Cardiac muscle cell (in vitro differentiated cells and primary cell): ENCODE data around the gene CGNL1. TPM values are rescaled to one million over a fixed set of nuclear protein-coding genes. Genes with fewer than 3 reads are reported as not detected.

ENCODE experiments used
- DNase-seq, 2 donors: peaks; one replicate each; pipeline versions ENCODE4 v3.0.0 to v3.0.0-alpha.2; 2010 to 2017; ENCODE audit warnings: low read depth in 1 of 2, low spot score in 1 of 2
- H3K27ac ChIP-seq: fragments of 200-600 bp; sonication (generic); 2 replicates; pipeline ENCODE4 v1.5.1; 2016
- H3K27me3 ChIP-seq: fragments of 200-600 bp; sonication (generic); 2 replicates; pipeline ENCODE4 v1.6.0; 2016; ENCODE audit warnings: control low read depth
- H3K36me3 ChIP-seq: fragments of 200-600 bp; sonication (generic); 2 replicates; pipeline ENCODE4 v1.5.1; 2016; ENCODE audit warnings: control low read depth
- H3K4me1 ChIP-seq: fragments of 200-600 bp; sonication (generic); 2 replicates; pipeline ENCODE4 v1.8.1; 2017; ENCODE audit warnings: low read depth, mild to moderate bottlenecking, mixed run types
- H3K4me3 ChIP-seq: fragments of 200-600 bp; sonication (generic); 2 replicates; pipeline ENCODE4 v1.5.1; 2016; ENCODE audit warnings: mild to moderate bottlenecking
- H3K9me3 ChIP-seq: fragments of 200-600 bp; sonication (generic); 2 replicates; pipeline ENCODE4 v1.5.1; 2017; ENCODE audit warnings: low read depth, mild to moderate bottlenecking, control low read depth
- polyA plus RNA-seq: library from polyadenylated mRNA; unstranded; fragments of >200 nt; fragmentation: Nextera tagmentation; extraction: Ambion mirVana; gene quantifications from 2 replicates; pipeline ENCODE4 v1.2.1, GENCODE V29; 2016
- total RNA-seq: library from RNA; depleted of rRNA; stranded (reverse); fragments of >200 nt; gene quantifications from 2 replicates; pipeline ENCODE4 v1.2.3, GENCODE V29; 2016
- TF ChIP-seq, protein P1 (sequence below): IDR thresholded peaks from 2 replicates; pipeline ENCODE4 v1.5.1; 2012; ENCODE audit warnings: low read depth, mild to moderate bottlenecking, low read length

CGNL1 gene
- total and polyA plus RNA-seq, 2 experiments from 2014 or later = 62.9 to 134 TPM

DNA sequence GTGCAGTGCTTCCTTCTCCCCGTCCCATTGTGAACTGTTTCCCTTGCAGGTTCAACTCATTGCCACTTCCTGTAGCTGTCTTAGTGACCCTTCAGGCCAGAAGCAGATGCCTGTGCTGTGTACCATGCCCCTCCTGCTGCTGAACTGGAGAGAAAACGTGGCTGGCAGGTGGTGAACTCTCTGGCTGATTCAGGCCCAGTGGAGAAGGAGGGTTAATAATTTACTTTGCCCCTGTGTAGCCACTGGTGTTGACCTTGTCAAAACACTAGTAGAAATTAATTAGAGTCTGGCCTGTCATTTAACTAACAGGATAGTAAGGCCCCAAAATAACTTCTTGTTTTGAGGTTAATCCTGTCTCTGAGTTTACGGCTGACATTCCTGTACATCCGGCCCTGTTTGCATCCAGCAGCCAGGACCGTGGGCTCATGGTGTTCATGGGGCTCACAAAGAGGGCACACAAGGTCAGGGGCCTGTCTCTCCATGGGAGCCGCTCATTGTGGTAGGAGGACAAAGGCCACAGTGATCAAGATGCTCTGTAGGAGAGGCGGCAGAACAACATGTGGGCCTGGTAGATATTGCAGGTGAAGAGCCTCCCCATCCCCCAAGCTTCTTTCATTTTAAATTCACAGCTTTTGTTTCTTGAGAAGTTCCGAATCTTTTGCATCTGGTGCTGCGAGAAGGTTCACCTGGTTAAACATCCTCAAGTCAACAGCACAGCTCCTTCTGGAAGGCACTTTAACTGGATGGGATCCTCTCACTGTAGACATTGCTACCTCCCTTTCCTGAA is 101.6 kb downstream of the CGNL1 start:
- Histone ChIP-seq H3K9me3 (no peaks in the 10 kb centered on the region), H3K27me3 (no peaks in the 10 kb centered on the region), H3K27ac (peak overlapping the region; percentile 69), H3K4me3 (no peak overlapping the region), H3K4me1 (peaks cover 11% of the 10 kb centered on the region), H3K36me3 (peaks cover 2% of the 10 kb centered on the region)
- DNase-seq = no peak
- TF ChIP-seq, protein P1, sequence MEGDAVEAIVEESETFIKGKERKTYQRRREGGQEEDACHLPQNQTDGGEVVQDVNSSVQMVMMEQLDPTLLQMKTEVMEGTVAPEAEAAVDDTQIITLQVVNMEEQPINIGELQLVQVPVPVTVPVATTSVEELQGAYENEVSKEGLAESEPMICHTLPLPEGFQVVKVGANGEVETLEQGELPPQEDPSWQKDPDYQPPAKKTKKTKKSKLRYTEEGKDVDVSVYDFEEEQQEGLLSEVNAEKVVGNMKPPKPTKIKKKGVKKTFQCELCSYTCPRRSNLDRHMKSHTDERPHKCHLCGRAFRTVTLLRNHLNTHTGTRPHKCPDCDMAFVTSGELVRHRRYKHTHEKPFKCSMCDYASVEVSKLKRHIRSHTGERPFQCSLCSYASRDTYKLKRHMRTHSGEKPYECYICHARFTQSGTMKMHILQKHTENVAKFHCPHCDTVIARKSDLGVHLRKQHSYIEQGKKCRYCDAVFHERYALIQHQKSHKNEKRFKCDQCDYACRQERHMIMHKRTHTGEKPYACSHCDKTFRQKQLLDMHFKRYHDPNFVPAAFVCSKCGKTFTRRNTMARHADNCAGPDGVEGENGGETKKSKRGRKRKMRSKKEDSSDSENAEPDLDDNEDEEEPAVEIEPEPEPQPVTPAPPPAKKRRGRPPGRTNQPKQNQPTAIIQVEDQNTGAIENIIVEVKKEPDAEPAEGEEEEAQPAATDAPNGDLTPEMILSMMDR = no peak

DNA sequence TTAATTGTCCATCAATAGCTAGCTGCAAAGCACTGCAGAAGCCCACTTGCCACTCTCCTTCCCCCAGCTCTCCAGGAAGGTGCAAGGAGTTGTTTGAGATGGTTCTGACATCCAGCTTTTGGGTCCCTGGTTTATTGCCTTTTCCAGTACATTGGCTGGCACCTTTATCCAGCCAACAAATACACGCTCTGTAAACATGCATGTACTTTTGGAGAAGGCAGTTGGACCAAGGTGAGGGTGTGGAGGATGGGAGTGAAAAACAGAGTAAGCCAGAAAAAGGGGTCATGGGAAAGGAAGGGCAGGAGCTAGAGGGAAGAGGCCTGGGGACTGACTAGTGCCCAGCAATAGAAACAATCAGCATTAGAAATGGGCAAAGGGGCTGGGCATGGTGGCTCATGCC is 102.7 kb downstream of the CGNL1 start:
- peaks cover 11% of the 10 kb centered on the region for H3K4me1 ChIP-seq
- TF ChIP-seq, protein P1 = no peak
- no peak overlapping the region for H3K4me3 ChIP-seq
- H3K36me3 ChIP-seq = peaks cover 5% of the 10 kb centered on the region
- DNase-seq = no peak
- H3K27me3 ChIP-seq = no peaks in the 10 kb centered on the region
- H3K27ac ChIP-seq = no peak overlapping the region
- no peaks in the 10 kb centered on the region for H3K9me3 ChIP-seq

DNA sequence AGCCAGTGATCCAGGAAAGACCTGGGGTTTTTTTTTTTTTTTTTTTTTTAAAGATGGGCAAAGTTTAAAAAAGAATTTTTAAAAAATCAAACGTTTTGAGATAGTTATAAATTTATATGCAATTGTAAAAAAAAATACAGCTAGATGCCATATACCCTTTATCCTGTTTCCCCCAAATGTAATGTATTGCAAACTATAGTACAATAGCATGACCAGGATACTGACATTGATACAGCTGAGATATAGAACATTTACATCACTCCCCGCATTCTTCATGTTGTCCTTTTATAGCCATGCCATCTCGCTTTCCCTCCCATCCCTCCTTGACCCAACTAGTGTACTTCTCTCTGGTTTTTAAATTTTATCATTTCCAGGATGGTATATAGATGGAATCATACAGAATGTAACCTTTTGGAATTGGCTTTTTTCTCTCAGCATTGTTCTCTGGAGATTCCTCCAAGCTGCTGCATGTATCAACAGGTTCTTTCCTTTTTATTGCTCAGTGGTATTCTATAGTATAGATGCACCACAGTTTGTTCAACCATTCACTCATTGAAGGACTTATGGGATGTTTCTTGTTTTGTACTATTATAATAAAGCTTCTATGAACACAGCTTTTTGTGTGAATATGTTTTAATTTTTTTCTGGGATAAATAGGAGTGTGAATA is 104.9 kb downstream of the CGNL1 start:
- Histone ChIP-seq H3K27ac (no peak overlapping the region), H3K4me3 (no peak overlapping the region), H3K27me3 (no peaks in the 10 kb centered on the region), H3K4me1 (peaks cover 28% of the 10 kb centered on the region), H3K9me3 (no peaks in the 10 kb centered on the region), H3K36me3 (peaks cover 5% of the 10 kb centered on the region)
- DNase-seq = no peak
- TF ChIP-seq, protein P1 = no peak

DNA sequence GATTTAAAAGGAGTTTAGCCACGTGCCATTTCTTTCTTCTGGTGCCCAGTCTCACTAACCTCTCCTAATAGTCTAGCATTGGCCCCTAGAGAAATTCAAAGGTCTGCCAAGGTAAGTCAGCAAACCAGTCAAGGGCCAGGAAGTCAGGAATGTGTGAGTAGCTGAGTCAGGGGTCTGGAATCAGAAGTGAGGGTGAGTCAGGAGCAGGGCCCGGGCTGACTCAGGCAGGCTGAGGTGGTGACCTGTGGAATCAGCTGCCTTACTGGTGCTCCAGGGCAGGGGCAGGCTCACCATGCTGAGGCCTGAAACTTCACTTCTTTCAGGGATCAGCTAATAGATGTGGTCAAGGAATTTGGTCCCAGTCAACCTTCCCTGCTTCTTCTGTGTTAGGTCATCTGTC is 109.6 kb downstream of the CGNL1 start:
- Histone ChIP-seq H3K4me3 (no peak overlapping the region), H3K4me1 (peaks cover 40% of the 10 kb centered on the region), H3K27me3 (no peaks in the 10 kb centered on the region), H3K27ac (peak overlapping the region; percentile 50), H3K9me3 (no peaks in the 10 kb centered on the region), H3K36me3 (peaks cover 5% of the 10 kb centered on the region)
- DNase-seq = peak; percentile 39 to 72
- TF ChIP-seq, protein P1 = no peak

DNA sequence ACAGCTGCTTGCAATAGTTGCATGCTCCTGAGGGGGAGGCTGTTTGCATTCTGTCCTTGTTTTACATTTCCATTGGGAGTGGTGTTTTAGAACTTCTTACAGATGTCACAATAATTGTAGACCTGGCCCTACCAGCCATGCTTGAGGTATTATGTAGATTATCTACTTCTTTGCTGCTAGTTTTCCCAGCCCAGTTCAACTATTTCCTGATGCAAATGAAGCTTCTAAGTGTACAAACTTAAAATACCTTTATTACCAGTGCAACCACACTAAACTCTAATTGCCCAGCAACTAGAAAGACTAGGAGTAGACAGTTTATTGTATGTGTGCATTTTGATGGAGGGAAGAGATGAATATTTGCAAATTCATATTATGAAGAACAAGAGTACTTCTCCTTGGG is 110.5 kb downstream of the CGNL1 start:
- H3K27ac ChIP-seq = peak overlapping the region; percentile 15
- TF ChIP-seq, protein P1 = no peak

More for the DNA sequence above, 110.5 kb downstream of the CGNL1 start:
- no peaks in the 10 kb centered on the region for H3K27me3 ChIP-seq
- peaks cover 43% of the 10 kb centered on the region for H3K4me1 ChIP-seq
- H3K4me3 ChIP-seq = no peak overlapping the region
- no peak for DNase-seq
- no peaks in the 10 kb centered on the region for H3K9me3 ChIP-seq
- peaks cover 2% of the 10 kb centered on the region for H3K36me3 ChIP-seq
